GM21447 (cell line): ENCODE results near the gene NRCAM.
"Not testable (repeated sequence)": the region's sequence is repeated elsewhere in the genome, so short reads cannot be mapped to it uniquely, and the experiment has no call there.

Experiments used
- ATAC-seq: cut with Tn5 transposase; IDR thresholded peaks from one replicate; pipeline ENCODE4 v1.9.1; 2021; ENCODE audit not compliant: unreplicated experiment

NRCAM gene

GRCh38 chr7:108348913-108349312, 107.3 kb downstream of the NRCAM start:
- no peak for ATAC-seq

GRCh38 chr7:108347616-108348015, 108.6 kb downstream of the NRCAM start:
- no peak for ATAC-seq

GRCh38 chr7:108345710-108346336, 110.4 kb downstream of the NRCAM start:
- no peak for ATAC-seq

GRCh38 chr7:108340856-108341411, 115.3 kb downstream of the NRCAM start:
- no peak for ATAC-seq

DNA sequence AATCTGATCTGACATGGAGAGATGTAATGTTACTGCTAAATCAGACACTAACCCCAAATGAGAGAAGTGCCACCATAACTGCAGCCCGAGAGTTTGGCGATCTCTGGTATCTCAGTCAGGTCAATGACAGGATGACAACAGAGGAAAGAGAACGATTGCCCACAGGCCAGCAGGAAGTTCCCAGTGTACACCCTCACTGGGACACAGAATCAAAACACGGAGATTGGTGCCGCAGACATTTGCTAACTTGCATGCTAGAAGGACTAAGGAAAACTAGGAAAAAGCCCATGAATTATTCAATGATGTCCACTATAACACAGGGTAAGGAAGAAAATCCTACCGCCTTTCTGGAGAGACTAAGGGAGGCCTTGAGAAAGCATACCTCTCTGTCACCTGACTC, 115.8 kb downstream of the NRCAM start:
- not testable (repeated sequence) for ATAC-seq

DNA sequence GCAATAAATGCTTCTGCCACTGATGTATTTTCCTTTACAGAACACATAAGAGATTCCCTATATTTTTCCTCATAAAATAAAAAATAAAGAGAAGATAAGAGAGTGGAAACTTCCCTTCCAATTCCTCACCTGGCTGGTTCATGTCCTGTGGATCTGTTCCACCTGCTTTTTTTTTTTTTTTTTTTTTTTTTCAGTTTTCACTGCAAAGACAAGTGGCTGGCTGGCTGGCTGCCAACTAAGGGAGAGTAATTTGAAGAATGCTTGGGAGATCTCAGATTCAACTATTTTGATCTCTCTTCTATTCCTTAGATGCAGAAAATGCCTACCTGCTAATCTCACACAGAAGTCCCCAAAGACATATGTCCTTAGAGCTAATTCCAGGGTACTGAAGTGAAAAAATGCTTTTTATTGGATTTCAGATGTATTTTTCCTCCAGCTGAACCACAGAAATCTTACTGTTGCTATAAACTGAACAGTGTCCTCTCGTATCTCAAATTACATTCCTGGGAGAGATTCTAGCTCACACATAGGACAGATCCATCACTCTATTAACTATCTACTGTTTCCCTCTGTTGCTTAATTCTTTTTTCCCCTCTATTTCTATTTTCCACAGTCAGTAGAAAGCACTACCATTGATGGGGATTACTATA, 120.8 kb downstream of the NRCAM start:
- ATAC-seq: no peak

DNA sequence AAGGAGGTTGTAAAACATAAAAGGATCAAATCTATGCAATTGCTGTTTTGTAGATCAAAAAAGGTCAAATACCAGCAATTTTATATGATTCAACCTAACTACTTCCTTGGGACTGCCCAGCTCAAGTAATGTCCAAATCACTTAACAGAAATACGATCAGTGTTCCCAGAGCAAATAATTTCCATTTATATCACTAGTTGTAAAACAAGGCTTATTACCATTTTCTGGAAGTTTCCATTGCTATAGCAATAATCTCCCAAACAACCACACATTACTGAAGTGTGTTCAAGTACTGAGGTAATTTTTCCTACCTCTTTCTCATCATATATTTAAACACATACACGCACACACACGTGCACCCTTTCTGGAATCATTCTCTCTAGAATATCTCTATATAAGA, 123.3 kb downstream of the NRCAM start:
- no peak for ATAC-seq

GRCh38 chr7:108331971-108332370, 124.3 kb downstream of the NRCAM start:
- no peak for ATAC-seq

DNA sequence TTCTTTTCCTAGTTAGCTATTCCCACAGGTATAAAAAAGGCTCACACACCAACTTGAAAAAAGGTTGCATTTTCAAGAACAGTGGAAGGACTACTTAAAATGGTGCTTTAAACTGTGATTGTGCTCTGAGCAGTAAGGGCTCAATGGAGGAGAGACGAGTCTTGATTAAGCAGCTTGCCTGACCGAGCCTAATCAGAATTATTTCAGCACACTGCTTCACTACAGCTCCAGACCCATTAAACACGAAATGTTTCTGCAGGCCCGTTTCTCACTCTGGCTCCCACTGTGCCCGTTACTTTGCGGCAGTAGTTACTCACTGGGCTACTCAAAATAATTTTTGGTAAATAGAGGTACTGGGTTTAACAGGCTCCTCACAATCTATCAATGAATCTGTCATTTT, 126.0 kb downstream of the NRCAM start:
- no peak for ATAC-seq

- ATAC-seq: no peak
These were observed 126.7 kb downstream of the NRCAM start for GRCh38 chr7:108329514-108329913.

DNA sequence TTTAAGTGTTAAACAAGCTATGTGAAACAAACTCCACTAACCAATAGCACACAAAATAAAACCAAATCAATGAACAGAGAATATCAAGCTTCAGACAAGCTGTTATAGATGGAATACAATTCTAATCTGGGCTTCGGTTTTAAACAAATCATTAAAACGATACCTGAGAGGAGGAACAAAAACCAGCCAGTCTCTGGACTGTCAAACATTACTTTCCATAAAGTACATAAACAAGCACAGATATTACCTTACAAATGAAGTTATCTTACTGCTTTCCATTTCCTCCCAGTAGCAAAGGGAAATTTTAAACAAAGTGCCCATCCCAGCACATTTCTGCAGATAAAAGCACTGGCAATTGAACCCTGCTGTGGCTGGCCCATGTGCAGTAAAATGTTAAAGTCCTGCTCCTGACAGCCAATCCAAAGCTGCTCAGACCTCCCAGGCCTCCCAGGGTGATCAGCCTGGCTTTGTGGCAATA, 128.0 kb downstream of the NRCAM start:
- peak; percentile 76 for ATAC-seq

DNA sequence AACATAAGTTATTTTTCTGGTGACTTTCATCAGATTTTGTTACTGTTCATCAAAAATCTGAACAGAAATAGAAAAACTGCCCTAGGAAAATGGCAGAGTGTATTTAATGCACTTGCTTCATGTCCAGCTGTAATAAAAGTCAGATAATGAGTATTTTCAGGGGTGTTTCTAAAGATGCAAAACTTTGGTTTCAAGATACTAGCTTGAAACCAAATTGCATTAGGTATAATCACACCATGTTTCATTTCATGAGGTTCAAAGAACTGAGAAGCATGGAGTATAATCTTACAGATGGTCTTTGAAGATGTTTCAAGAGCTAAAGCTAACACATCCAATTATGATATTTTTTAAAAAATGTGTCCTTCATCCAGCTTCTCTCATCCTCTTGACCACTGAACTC, 128.9 kb downstream of the NRCAM start:
- ATAC-seq: peak; percentile 50

DNA sequence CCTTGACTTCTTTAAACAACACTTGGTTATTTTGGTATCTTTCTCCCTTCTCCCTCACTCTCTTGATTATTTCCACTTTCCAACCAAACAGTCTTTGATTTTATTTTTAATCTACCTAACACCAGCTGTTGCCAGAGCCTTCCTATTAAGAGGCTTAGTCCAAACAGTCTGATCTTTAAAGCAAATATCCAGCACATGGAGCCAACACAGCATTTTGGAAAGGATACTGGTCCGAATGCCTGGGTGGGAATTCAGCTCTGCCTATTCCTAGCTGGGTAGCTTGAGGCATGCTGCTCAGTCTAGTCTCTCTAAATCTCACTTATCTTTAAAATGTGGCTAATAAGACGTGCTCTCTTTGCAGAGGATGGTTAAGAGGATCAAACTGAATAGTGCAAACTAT, 129.3 kb downstream of the NRCAM start:
- ATAC-seq: no peak

DNA sequence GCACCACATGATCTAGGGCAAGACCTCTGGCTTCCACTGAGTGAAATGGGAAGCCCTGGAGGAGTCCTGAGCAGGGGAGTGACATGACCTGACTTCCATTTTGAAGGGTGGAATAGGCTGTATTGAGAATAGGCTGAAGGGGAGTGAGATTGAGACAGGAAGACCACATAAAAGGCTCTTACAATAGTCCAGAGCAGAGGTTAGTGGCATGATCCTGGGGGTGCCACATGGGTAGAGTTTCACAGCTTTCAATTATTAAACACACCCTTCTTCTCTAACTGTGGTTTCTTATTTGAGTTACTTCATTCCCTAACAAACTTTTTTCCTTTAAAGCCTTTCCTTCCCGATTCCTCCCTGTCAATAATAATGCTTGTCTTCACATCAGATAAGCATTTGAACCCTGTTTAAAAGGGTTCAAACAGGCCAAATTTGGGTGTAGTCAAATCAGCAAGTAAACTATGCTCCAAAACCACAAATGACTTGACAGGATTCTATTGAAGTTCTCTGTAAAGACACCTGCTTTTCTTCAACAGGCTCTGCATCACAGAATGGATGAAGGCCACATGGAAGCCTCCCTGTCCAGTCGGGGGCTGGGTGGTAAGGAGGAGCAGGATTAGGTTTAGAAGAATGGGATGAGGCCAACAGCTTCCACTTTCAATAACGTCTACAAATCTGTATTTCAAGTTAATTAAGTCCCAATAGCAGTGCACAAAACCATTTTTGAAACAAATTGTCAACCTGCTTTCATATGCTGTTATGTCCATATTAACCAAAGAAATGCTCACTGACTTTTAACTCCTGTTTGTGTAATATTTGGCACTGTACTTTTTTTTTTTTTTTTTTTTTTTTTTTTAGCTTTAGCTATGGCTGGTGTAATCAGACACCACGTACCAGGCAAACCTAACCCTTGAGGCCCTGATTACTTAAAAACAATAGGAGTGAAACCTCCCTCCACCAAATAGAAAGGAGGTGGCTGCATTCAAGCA, 131.9 kb downstream of the NRCAM start:
- no peak for ATAC-seq

GRCh38 chr7:108322925-108323832, 133.1 kb downstream of the NRCAM start:
- ATAC-seq: no peak

DNA sequence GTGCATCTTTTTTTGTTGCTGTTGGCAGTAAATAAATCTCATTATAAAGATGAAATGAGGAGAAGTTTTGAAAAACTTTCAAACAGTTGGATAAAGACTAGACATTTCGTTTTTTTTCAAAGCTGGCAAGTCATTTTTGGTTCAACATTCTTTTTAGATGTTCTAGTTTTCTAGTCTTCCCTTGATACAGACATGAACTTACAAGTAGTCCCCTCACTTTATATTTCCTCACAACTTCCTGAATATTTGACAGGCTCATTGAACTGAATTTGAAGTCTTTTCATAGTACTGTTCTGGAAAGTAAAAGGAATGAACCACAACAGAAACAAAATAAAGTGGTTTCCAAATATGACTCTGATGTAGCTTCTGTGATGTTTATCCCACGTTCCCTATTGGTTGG, 134.2 kb downstream of the NRCAM start:
- no peak for ATAC-seq

- ATAC-seq: no peak
These were observed 134.9 kb downstream of the NRCAM start for GRCh38 chr7:108321359-108321758.

- no peak for ATAC-seq
These were observed 139.5 kb downstream of the NRCAM start for GRCh38 chr7:108316708-108317107.

DNA sequence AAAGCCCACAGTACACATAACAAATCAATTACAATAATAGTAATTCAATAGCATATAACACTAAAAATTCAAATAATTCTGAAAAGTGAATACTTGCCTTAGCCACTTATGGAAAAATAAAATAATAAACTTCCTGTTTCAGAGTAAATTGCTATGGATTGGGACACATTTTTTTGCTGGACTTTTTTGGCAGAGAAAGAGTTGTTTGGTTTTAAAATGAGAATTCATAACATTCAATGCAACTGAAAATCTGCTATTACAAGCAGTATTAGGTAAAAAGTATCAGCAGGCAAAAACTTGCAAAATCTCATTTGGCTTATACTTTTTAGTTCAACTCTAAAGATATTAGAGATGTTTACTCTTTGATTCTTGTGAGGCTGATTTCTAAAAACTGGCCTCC, 141.7 kb downstream of the NRCAM start:
- ATAC-seq: no peak

DNA sequence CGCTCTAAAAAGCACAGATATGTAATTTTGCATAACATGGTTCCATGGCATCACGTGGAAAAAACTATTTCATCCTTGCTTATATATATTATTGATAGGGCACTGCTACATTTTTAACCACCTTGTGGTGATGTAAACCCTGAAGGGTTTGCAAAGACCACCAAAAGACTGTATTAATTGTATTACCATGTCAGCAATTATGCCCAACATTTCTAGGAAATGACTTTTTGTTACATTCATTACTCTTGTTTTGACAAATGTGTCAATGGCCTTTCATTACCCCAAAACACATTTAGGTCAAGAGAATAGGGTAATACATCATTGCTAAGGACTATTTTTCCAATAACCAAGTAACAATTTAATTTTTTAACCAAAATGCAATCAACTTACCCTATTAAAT, 142.2 kb downstream of the NRCAM start:
- ATAC-seq: no peak
